ENCODE results near the gene PHTF2. TPM values are rescaled to one million over a fixed set of nuclear protein-coding genes. Genes with fewer than 3 reads are reported as not detected.
"Not testable (repeated sequence)": the region's sequence is repeated elsewhere in the genome, so short reads cannot be mapped to it uniquely, and the experiment has no call there.

The PHTF2 gene
- total RNA-seq, 2 experiments from 2014 or later: 33.6 to 39.5 TPM

DNA sequence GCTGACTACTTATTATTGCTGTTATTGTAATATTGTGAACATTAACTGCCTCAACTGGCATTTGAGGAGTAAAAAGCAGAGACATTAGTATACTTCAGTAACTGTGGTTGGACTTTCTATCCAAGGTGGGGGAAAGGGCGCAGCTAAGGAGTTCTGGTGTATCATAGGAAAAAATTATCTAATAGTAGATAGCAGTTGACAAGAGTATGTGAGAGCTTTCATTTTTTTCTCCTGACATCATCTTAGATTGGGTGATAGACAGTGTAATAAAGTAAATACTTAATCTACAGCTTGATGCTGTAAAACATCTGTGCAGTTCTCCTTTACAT, 68.9 kb downstream of the PHTF2 start:
- H3K4me1 Mint-ChIP-seq: peaks cover 2% of the 10 kb centered on the region
- CTCF ChIA-PET: interaction anchor here (0.6 to 1.0 kb wide), 3 partner anchors 11 to 33 kb away, joined by 3 read pairs; no protein-coding TSS in a partner anchor
- H3K27ac Mint-ChIP-seq: no peak overlapping the region
- peaks cover 22% of the 10 kb centered on the region for H3K36me3 Mint-ChIP-seq (ENCODE audit: low read depth)
- H3K27me3 Mint-ChIP-seq: no peaks in the 10 kb centered on the region
- peaks cover 3% of the 10 kb centered on the region for H3K9me3 Mint-ChIP-seq
- DNase-seq: no peak
- no peak overlapping the region for H3K4me3 Mint-ChIP-seq
- POLR2A ChIA-PET: no interaction called here

DNA sequence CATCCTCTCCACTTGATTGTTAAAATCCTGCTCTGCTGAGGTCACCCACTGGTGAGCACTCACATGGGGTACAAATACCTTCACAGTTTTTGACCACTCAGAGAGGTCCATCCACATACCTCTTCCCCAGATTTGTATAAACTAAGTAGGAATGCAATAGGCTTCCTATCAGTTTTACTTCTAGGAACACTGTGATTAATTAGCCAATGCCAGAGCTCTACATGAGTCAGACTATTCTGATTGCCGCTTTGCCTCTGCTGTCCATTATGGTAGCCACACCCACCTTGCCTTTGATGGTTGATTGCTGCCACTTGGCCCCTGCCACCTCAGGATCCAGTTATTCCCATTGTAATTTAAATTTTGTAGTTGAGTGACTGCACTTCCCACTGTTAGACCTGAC, 73.7 kb downstream of the PHTF2 start:
- peaks cover 23% of the 10 kb centered on the region for H3K36me3 Mint-ChIP-seq (ENCODE audit: low read depth)
- H3K27ac Mint-ChIP-seq, POLR2A ChIA-PET, H3K4me1 Mint-ChIP-seq, DNase-seq, H3K9me3 Mint-ChIP-seq, H3K27me3 Mint-ChIP-seq, H3K4me3 Mint-ChIP-seq, CTCF ChIA-PET: not testable (repeated sequence)

- DNase-seq, H3K4me1 Mint-ChIP-seq, H3K9me3 Mint-ChIP-seq, H3K27ac Mint-ChIP-seq, H3K4me3 Mint-ChIP-seq, CTCF ChIA-PET, POLR2A ChIA-PET, H3K27me3 Mint-ChIP-seq: not testable (repeated sequence)
- H3K36me3 Mint-ChIP-seq (ENCODE audit: low read depth): peaks cover 31% of the 10 kb centered on the region
These were observed 75.1 kb downstream of the PHTF2 start for GRCh38 chr7:77873416-77874327.

GRCh38 chr7:77877791-77878190, 79.2 kb downstream of the PHTF2 start:
- Mint-ChIP-seq H3K27me3 (no peaks in the 10 kb centered on the region), H3K36me3 (ENCODE audit: low read depth) (peaks cover 18% of the 10 kb centered on the region), H3K27ac (no peak overlapping the region), H3K4me1 (no peaks in the 10 kb centered on the region), H3K9me3 (no peaks in the 10 kb centered on the region), H3K4me3 (no peak overlapping the region)
- CTCF ChIA-PET: interaction anchor here (0.6 kb wide), 1 partner anchor 334 kb away, joined by 3 read pairs; no protein-coding TSS in a partner anchor
- POLR2A ChIA-PET: no interaction called here
- DNase-seq: no peak

DNA sequence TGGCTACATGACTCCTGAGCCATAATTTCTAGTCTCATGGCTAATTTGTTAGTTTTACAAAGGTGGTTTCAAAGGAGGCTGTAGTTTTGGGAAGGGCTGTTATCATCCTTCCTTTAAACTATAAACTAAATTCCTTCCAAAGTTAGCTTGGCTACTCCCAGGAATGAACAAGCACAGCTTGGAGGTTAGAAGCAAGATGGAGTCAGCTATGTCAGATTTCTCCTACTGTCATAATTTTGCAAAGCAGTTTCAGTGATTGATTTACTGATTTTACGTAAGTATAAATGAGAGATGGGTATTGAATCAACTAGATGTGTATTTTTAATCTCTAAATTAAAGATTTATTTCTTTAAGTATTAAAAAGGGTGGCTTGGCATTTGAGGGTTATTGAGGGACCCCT, 79.9 kb downstream of the PHTF2 start:
- H3K4me1 Mint-ChIP-seq: no peaks in the 10 kb centered on the region
- no peak overlapping the region for H3K4me3 Mint-ChIP-seq
- H3K27me3 Mint-ChIP-seq: no peaks in the 10 kb centered on the region
- no peaks in the 10 kb centered on the region for H3K9me3 Mint-ChIP-seq
- ChIA-PET CTCF (interaction anchor here (0.6 kb wide), 1 partner anchor 230 kb away, joined by 5 read pairs; no protein-coding TSS in a partner anchor), POLR2A (no interaction called here)
- no peak for DNase-seq
- peaks cover 19% of the 10 kb centered on the region for H3K36me3 Mint-ChIP-seq (ENCODE audit: low read depth)
- H3K27ac Mint-ChIP-seq: no peak overlapping the region

- H3K4me3 Mint-ChIP-seq: no peak overlapping the region
- H3K9me3 Mint-ChIP-seq: no peaks in the 10 kb centered on the region
- ChIA-PET CTCF (no interaction called here), POLR2A (no interaction called here)
- H3K36me3 Mint-ChIP-seq (ENCODE audit: low read depth): peaks cover 19% of the 10 kb centered on the region
- no peaks in the 10 kb centered on the region for H3K4me1 Mint-ChIP-seq
- H3K27ac Mint-ChIP-seq: no peak overlapping the region
- no peak for DNase-seq
- H3K27me3 Mint-ChIP-seq: no peaks in the 10 kb centered on the region
These were observed 80.7 kb downstream of the PHTF2 start for GRCh38 chr7:77879272-77879671.

DNA sequence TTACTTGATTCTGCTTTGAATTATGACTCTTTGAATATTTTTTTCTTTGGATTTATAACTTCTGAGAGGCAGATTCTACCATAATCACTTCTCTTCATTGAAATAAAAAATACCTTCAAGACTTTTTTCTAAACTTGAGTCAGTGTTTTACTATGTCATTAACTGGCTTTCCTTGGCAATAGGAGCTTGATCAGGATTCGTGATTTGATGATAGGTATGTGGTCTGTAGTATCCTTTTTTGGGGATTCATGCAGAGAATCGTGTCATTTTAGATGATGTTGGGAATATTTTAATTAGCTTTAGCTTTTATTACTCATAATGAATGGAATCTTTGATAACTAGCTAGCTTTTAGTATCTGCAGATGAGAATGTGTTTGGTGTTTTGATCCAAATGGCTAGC, 83.3 kb downstream of the PHTF2 start:
- Mint-ChIP-seq H3K27ac (no peak overlapping the region), H3K4me1 (peaks cover 3% of the 10 kb centered on the region), H3K9me3 (no peaks in the 10 kb centered on the region), H3K4me3 (no peak overlapping the region), H3K36me3 (ENCODE audit: low read depth) (peaks cover 22% of the 10 kb centered on the region), H3K27me3 (no peaks in the 10 kb centered on the region)
- ChIA-PET CTCF (no interaction called here), POLR2A (no interaction called here)
- no peak for DNase-seq

GRCh38 chr7:77885155-77885554, 86.6 kb downstream of the PHTF2 start:
- Mint-ChIP-seq H3K27me3 (no peaks in the 10 kb centered on the region), H3K27ac (no peak overlapping the region), H3K9me3 (no peaks in the 10 kb centered on the region), H3K36me3 (ENCODE audit: low read depth) (peaks cover 16% of the 10 kb centered on the region), H3K4me1 (peaks cover 6% of the 10 kb centered on the region), H3K4me3 (no peak overlapping the region)
- POLR2A ChIA-PET: no interaction called here
- DNase-seq: no peak
- CTCF ChIA-PET: no interaction called here

- Mint-ChIP-seq H3K9me3 (no peaks in the 10 kb centered on the region), H3K27ac (no peak overlapping the region), H3K27me3 (no peaks in the 10 kb centered on the region), H3K4me3 (no peak overlapping the region), H3K4me1 (peaks cover 6% of the 10 kb centered on the region), H3K36me3 (ENCODE audit: low read depth) (peaks cover 12% of the 10 kb centered on the region)
- POLR2A ChIA-PET: interaction anchor here (0.6 kb wide), 1 partner anchor 345 kb away, joined by 3 read pairs; no protein-coding TSS in a partner anchor
- DNase-seq: no peak
- CTCF ChIA-PET: no interaction called here
These were observed 89.0 kb downstream of the PHTF2 start for GRCh38 chr7:77887567-77887966.

DNA sequence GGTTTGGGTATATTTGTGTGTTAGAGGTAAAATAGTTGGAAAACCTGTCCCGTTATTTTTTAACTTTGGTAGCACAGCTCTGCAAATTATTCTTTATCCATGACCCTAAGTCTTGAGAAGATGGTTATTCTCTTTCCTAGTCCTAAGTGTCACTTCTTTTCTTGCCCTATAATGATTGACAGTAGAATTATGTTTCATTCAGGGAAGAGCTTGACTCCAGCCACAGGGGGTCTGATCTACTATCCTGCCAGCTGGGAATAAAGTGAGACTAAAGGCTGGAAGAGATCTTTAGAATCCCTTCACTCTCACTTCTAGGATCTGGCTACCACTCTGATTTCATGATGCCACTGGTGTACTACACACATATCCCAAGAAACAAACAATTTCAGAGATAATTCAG, 90.4 kb downstream of the PHTF2 start:
- no peaks in the 10 kb centered on the region for H3K9me3 Mint-ChIP-seq
- peaks cover 6% of the 10 kb centered on the region for H3K4me1 Mint-ChIP-seq
- ChIA-PET CTCF (no interaction called here), POLR2A (no interaction called here)
- H3K4me3 Mint-ChIP-seq: no peak overlapping the region
- H3K36me3 Mint-ChIP-seq (ENCODE audit: low read depth): peaks cover 12% of the 10 kb centered on the region
- no peak for DNase-seq
- H3K27me3 Mint-ChIP-seq: no peaks in the 10 kb centered on the region
- no peak overlapping the region for H3K27ac Mint-ChIP-seq

DNA sequence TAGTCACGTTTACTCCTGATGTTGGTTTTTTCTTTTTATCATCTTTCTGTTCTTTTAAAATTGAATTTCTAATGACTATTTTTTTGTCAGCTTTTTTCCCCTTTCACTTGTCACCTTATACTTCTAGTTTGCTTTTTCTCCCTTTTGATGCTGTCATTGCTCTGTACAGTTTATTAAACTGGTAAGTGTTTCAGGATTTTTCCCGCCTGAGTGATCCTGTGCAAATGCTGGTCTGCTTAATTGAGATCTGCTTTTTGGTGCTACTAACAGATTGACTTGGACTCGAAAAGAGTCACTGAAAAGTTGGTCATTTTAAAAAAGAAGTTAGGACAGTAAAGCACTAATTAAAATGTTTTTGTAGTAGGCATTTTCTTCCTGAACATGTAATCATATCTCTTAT, 95.2 kb downstream of the PHTF2 start:
- no peak overlapping the region for H3K27ac Mint-ChIP-seq
- ChIA-PET POLR2A (no interaction called here), CTCF (no interaction called here)
- H3K9me3 Mint-ChIP-seq: no peaks in the 10 kb centered on the region
- peaks cover 4% of the 10 kb centered on the region for H3K36me3 Mint-ChIP-seq (ENCODE audit: low read depth)
- H3K27me3 Mint-ChIP-seq: no peaks in the 10 kb centered on the region
- no peak for DNase-seq
- H3K4me1 Mint-ChIP-seq: peaks cover 5% of the 10 kb centered on the region
- H3K4me3 Mint-ChIP-seq: no peak overlapping the region

GRCh38 chr7:77894574-77895091, 96.1 kb downstream of the PHTF2 start:
- H3K27me3 Mint-ChIP-seq: no peaks in the 10 kb centered on the region
- ChIA-PET CTCF (no interaction called here), POLR2A (no interaction called here)
- DNase-seq: no peak
- H3K4me3 Mint-ChIP-seq: no peak overlapping the region
- H3K36me3 Mint-ChIP-seq (ENCODE audit: low read depth): peaks cover 6% of the 10 kb centered on the region
- H3K9me3 Mint-ChIP-seq: no peaks in the 10 kb centered on the region
- H3K27ac Mint-ChIP-seq: no peak overlapping the region
- H3K4me1 Mint-ChIP-seq: peaks cover 5% of the 10 kb centered on the region

DNA sequence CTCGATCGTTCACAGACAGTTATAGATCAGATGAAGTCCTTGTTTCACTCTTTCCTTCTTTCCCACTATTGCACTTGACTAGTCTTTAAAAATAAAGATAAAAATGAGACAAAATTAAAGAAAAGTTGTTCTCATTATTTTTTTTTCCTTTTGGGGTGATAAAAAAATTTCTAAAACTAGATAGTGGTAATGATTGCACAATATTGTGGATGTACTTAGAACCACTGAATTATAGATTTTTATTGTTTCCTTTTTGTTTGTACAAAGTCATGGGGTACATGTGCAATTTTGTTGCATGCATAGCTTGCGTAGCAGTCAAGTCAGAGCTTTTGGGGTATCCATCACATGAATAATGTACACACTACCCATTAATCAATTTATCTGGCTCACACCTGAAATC, 97.3 kb downstream of the PHTF2 start:
- no peak overlapping the region for H3K27ac Mint-ChIP-seq
- ChIA-PET CTCF (no interaction called here), POLR2A (no interaction called here)
- peaks cover 5% of the 10 kb centered on the region for H3K36me3 Mint-ChIP-seq (ENCODE audit: low read depth)
- H3K4me3 Mint-ChIP-seq: no peak overlapping the region
- H3K4me1 Mint-ChIP-seq: peaks cover 5% of the 10 kb centered on the region
- H3K27me3 Mint-ChIP-seq: no peaks in the 10 kb centered on the region
- no peak for DNase-seq
- no peaks in the 10 kb centered on the region for H3K9me3 Mint-ChIP-seq

All from activated CD4-positive, alpha-beta T cell treated with anti-CD3 and anti-CD28 coated beads, Interleukin-2, amount 10 ng/mL, durations not matched to agents 7 days and 5 days (primary cell).